Liver (tissue), 9 donors: ENCODE measurements around the gene TARS2. TPM values are rescaled to one million over a fixed set of nuclear protein-coding genes. Genes with fewer than 3 reads are reported as not detected.

Source experiments
- DNase-seq: peaks from one replicate; pipeline ENCODE4 v3.0.0-alpha.2; 2017; ENCODE audit warnings: low spot score
- H3K27ac ChIP-seq, 2 donors: one replicate each; pipeline ENCODE4 v1.7.0; 2013; ENCODE audit warnings: inconsistent platforms in 2 of 2, low read length in 2 of 2, control low read depth in 1 of 2, low read depth in 1 of 2, mild to moderate bottlenecking in 1 of 2
- H3K27me3 ChIP-seq, 4 donors: one replicate each; pipeline versions ENCODE4 v1.6.1 to v1.7.0; 2013; ENCODE audit warnings: low read length in 3 of 4, inconsistent platforms in 1 of 4, mild to moderate bottlenecking in 1 of 4, moderate library complexity in 1 of 4; ENCODE audit not compliant: control insufficient read depth in 4 of 4, insufficient read depth in 4 of 4
- H3K36me3 ChIP-seq, 4 donors: one replicate each; pipeline versions ENCODE4 v1.6.1 to v1.7.0; 2013; ENCODE audit warnings: low read length in 3 of 4, mild to moderate bottlenecking in 3 of 4, low read depth in 1 of 4, moderate library complexity in 1 of 4; ENCODE audit not compliant: control insufficient read depth in 4 of 4, insufficient read depth in 3 of 4
- H3K4me1 ChIP-seq, 4 donors: one replicate each; pipeline versions ENCODE4 v1.6.1 to v1.7.0; 2013; ENCODE audit warnings: low read length in 3 of 4, mild to moderate bottlenecking in 3 of 4, moderate library complexity in 1 of 4; ENCODE audit not compliant: control insufficient read depth in 4 of 4, insufficient read depth in 4 of 4
- H3K4me3 ChIP-seq, 3 donors: one replicate each; pipeline versions ENCODE4 v1.6.1 to v1.7.0; 2013; ENCODE audit warnings: low read length in 3 of 3, control low read depth in 1 of 3, low read depth in 1 of 3, mild to moderate bottlenecking in 1 of 3
- H3K9ac ChIP-seq, 2 donors: one replicate each; pipeline ENCODE4 v1.7.0; 2013; ENCODE audit warnings: low read length in 2 of 2, mild to moderate bottlenecking in 2 of 2, moderate library complexity in 2 of 2, control low read depth in 1 of 2, low read depth in 1 of 2
- H3K9me3 ChIP-seq, 4 donors: one replicate each; pipeline versions ENCODE4 v1.6.1 to v1.7.0; 2013; ENCODE audit warnings: low read length in 3 of 4; ENCODE audit not compliant: control insufficient read depth in 4 of 4
- ATF3 ChIP-seq: IDR thresholded peaks from 2 replicates; pipeline ENCODE4 v1.6.1; 2016; ENCODE audit warnings: antibody characterized with exemption
- EGR1 ChIP-seq, 2 donors: IDR thresholded peaks; 2 replicates each; pipeline ENCODE4 v1.6.1; 2016 to 2018; ENCODE audit warnings: antibody characterized with exemption in 2 of 2, low read depth in 2 of 2
- FOXA2 ChIP-seq: IDR thresholded peaks from 2 replicates; pipeline ENCODE4 v1.6.1; 2016; ENCODE audit warnings: antibody characterized with exemption
- GABPA ChIP-seq, 2 donors: IDR thresholded peaks in 1 of 2; conservative IDR thresholded peaks in 1 of 2; 2 replicates each; pipeline ENCODE4 v1.6.1; 2016; ENCODE audit warnings: antibody characterized with exemption in 2 of 2, mild to moderate bottlenecking in 1 of 2, moderate library complexity in 1 of 2
- HNF4A ChIP-seq, 2 donors: conservative IDR thresholded peaks; 2 replicates each; pipeline ENCODE4 v1.6.1; 2016; ENCODE audit warnings: antibody characterized with exemption in 2 of 2, mild to moderate bottlenecking in 2 of 2
- HNF4G ChIP-seq: IDR thresholded peaks from 2 replicates; pipeline ENCODE4 v1.6.1; 2016; ENCODE audit warnings: antibody characterized with exemption
- JUND ChIP-seq, 2 donors: IDR thresholded peaks; 2 replicates each; pipeline ENCODE4 v1.6.1; 2016; ENCODE audit warnings: antibody characterized with exemption in 2 of 2
- MAX ChIP-seq: IDR thresholded peaks from 2 replicates; pipeline ENCODE4 v1.6.1; 2016; ENCODE audit warnings: antibody characterized with exemption
- NR2F2 ChIP-seq: IDR thresholded peaks from 2 replicates; pipeline ENCODE4 v1.6.1; 2016; ENCODE audit warnings: antibody characterized with exemption
- RAD21 ChIP-seq, 2 donors: IDR thresholded peaks; 2 replicates each; pipeline ENCODE4 v1.6.1; 2016; ENCODE audit warnings: antibody characterized with exemption in 2 of 2, mild to moderate bottlenecking in 2 of 2
- RXRA ChIP-seq, 2 donors: IDR thresholded peaks; 2 replicates each; pipeline ENCODE4 v1.6.1; 2017 to 2018; ENCODE audit warnings: antibody characterized with exemption in 2 of 2, mild to moderate bottlenecking in 1 of 2
- SP1 ChIP-seq: IDR thresholded peaks from 2 replicates; pipeline ENCODE4 v1.6.1; 2018; ENCODE audit warnings: antibody characterized with exemption, mild to moderate bottlenecking
- TAF1 ChIP-seq: conservative IDR thresholded peaks from 2 replicates; pipeline ENCODE4 v1.6.1; 2016; ENCODE audit warnings: antibody characterized with exemption, mild to moderate bottlenecking
- YY1 ChIP-seq: IDR thresholded peaks from 2 replicates; pipeline ENCODE4 v1.6.1; 2016; ENCODE audit warnings: antibody characterized with exemption, mild to moderate bottlenecking
- ZBTB33 ChIP-seq: IDR thresholded peaks from 2 replicates; pipeline ENCODE4 v1.6.1; 2016; ENCODE audit warnings: antibody characterized with exemption
- WGBS: extraction: QIAGEN DNeasy Blood & Tissue Kit; methylation state at CpG from one replicate; pipeline ENCODE4 v1.1.7; 2013; 5-methylcytosine and 5-hydroxymethylcytosine counted together
- polyA plus RNA-seq, 2 donors: library from polyadenylated mRNA; stranded (reverse) in 1 of 2; unstranded in 1 of 2; fragments of 200-250 nt in 1 of 2; fragments of >200 nt in 1 of 2; fragmentation: Nextera tagmentation in 1 of 2; extraction: Ambion mirVana in 1 of 2; gene quantifications; one replicate each; pipeline versions ENCODE4 v1.2.1 to v1.2.3, GENCODE V29; 2013 to 2015
- total RNA-seq, 2 donors: library from RNA; depleted of rRNA; stranded (reverse); fragments of >200 nt; gene quantifications; one replicate each; pipeline ENCODE4 v1.2.3, GENCODE V29; 2014
- donor health status: healthy.
- donor health status: healthy.
- donor health status: healthy.
- donor health status: healthy.
- donor health status: healthy.

Gene TARS2
- total and polyA plus RNA-seq, 4 donors: 10.9 to 20.8 (median 18.6) TPM

- Histone ChIP-seq H3K27ac (no peak overlapping the region), H3K9ac (no peak overlapping the region), H3K27me3 (no peaks in the 10 kb centered on the region), H3K4me3 (no peak overlapping the region), H3K9me3 (no peaks in the 10 kb centered on the region), H3K36me3 (no peaks in the 10 kb centered on the region), H3K4me1 (no peaks in the 10 kb centered on the region)
- no peak for DNase-seq
- TF ChIP-seq HNF4G (no peak), RAD21 (IDR thresholded peaks at IDR 0.05) (no peak), EGR1 (IDR thresholded peaks at IDR 0.05; ENCODE audit: low read depth in 2 of 2) (no peak), NR2F2 (no peak), ATF3 (no peak), ZBTB33 (no peak), JUND (IDR thresholded peaks at IDR 0.05) (no peak), TAF1 (no peak), HNF4A (conservative IDR thresholded peaks at IDR 0.05) (no peak), FOXA2 (no peak), YY1 (no peak), RXRA (IDR thresholded peaks at IDR 0.05) (no peak), GABPA (IDR thresholded peaks at IDR 0.05 in 1 of 2, conservative IDR thresholded peaks at IDR 0.05 in 1 of 2) (no peak), MAX (no peak)
- 92% methylated on average over 3 of the region's 3 CpGs for WGBS
These were observed 38.1 kb downstream of the TARS2 start for GRCh38 chr1:150525348-150525747.

- TF ChIP-seq ATF3 (no peak), MAX (no peak), SP1 (no peak), JUND (IDR thresholded peaks at IDR 0.05) (no peak), TAF1 (no peak), RXRA (IDR thresholded peaks at IDR 0.05) (no peak)
- no peak overlapping the region for H3K4me3 ChIP-seq
These were observed 41.0 kb downstream of the TARS2 start for GRCh38 chr1:150528196-150528595.

GRCh38 chr1:150529017-150529416, 41.8 kb downstream of the TARS2 start:
- no peak overlapping the region for H3K9ac ChIP-seq
- no peaks in the 10 kb centered on the region for H3K36me3 ChIP-seq
- no peak for DNase-seq
- TF ChIP-seq SP1 (peak; percentile 20), RAD21 (IDR thresholded peaks at IDR 0.05) (no peak)
- H3K27ac ChIP-seq: no peak overlapping the region
- H3K4me3 ChIP-seq: no peak overlapping the region
- H3K27me3 ChIP-seq: no peaks in the 10 kb centered on the region
- WGBS: 37% methylated on average over 4 of the region's 4 CpGs
- H3K9me3 ChIP-seq: no peaks in the 10 kb centered on the region
- H3K4me1 ChIP-seq: peaks cover 2 to 12% (median 9%) of the 10 kb centered on the region in 4 donors

More at GRCh38 chr1:150528196-150528595, 41.0 kb downstream of the TARS2 start:
- DNase-seq: no peak
- H3K4me1 ChIP-seq: peaks cover 2 to 12% (median 9%) of the 10 kb centered on the region in 4 donors
- WGBS: 93% methylated on average over 1 of the region's 1 CpG
- H3K27ac ChIP-seq: no peak overlapping the region
- no peak overlapping the region for H3K9ac ChIP-seq
- no peaks in the 10 kb centered on the region for H3K36me3 ChIP-seq
- H3K9me3 ChIP-seq: no peaks in the 10 kb centered on the region
- no peaks in the 10 kb centered on the region for H3K27me3 ChIP-seq
